SK-N-SH treated with all-trans-retinoic acid at 6 μM for 48 hours (cell line): ENCODE measurements around the gene CD320.

Experiments
- ATAC-seq: fragments of 200-7000 bp; cut with Tn5 transposase; 3 replicates; pipeline ENCODE4 v1.9.1; 2020; ENCODE audit warnings: mild to moderate bottlenecking, moderate library complexity
- BACH2 ChIP-seq: fragments of 250-450 bp; sonication (Bioruptor Pico); IDR thresholded peaks from 2 replicates; pipeline ENCODE4 v1.9.0; 2021; ENCODE audit warnings: mild to moderate bottlenecking, borderline replicate concordance
- CSDC2 ChIP-seq: fragments of 250-450 bp; sonication (Bioruptor Pico); IDR thresholded peaks from 2 replicates; pipeline ENCODE4 v1.5.0; 2020; ENCODE audit warnings: mild to moderate bottlenecking, moderate library complexity
- ESRRG ChIP-seq: fragments of 250-450 bp; sonication (Bioruptor Pico); IDR thresholded peaks from 2 replicates; pipeline ENCODE4 v1.6.1; 2021; ENCODE audit warnings: mild to moderate bottlenecking
- ISL1 ChIP-seq: fragments of 250-450 bp; sonication (Bioruptor Pico); IDR thresholded peaks from 2 replicates; pipeline ENCODE4 v2.1.2; 2022; ENCODE audit warnings: mild to moderate bottlenecking, moderate library complexity
- OSR1 ChIP-seq: fragments of 250-450 bp; sonication (Bioruptor Pico); IDR thresholded peaks from 2 replicates; pipeline ENCODE4 v1.8.0; 2022; ENCODE audit warnings: moderate library complexity, mild to moderate bottlenecking, inconsistent platforms
- PPARA ChIP-seq: fragments of 250-450 bp; sonication (Bioruptor Pico); IDR thresholded peaks from 2 replicates; pipeline ENCODE4 v1.5.0; 2020; ENCODE audit warnings: mild to moderate bottlenecking, borderline replicate concordance
- RARB ChIP-seq: fragments of 250-450 bp; sonication (Bioruptor Pico); IDR thresholded peaks from 2 replicates; pipeline ENCODE4 v1.8.0; 2021; ENCODE audit warnings: mild to moderate bottlenecking, moderate library complexity
- TCF4 ChIP-seq: fragments of 250-450 bp; sonication (Bioruptor Pico); IDR thresholded peaks from 2 replicates; pipeline ENCODE4 v1.8.0; 2021; ENCODE audit warnings: mild to moderate bottlenecking, moderate library complexity, borderline replicate concordance
- TOX ChIP-seq: fragments of 250-450 bp; sonication (Bioruptor Pico); IDR thresholded peaks from 2 replicates; pipeline ENCODE4 v1.8.0; 2021; ENCODE audit warnings: mild to moderate bottlenecking, moderate library complexity, borderline replicate concordance
- ZFP3 ChIP-seq: fragments of 250-450 bp; sonication (Bioruptor Pico); IDR thresholded peaks from 2 replicates; pipeline ENCODE4 v1.5.0; 2020; ENCODE audit warnings: mild to moderate bottlenecking, moderate library complexity
- ZFP30 ChIP-seq: fragments of 450-650 bp; formaldehyde crosslinking; IDR thresholded peaks from 2 replicates; pipeline ENCODE4 v1.5.0; 2022; ENCODE audit warnings: mild to moderate bottlenecking, moderate library complexity
- ZNF565 ChIP-seq: fragments of 450-650 bp; formaldehyde crosslinking; conservative IDR thresholded peaks from 2 replicates; pipeline ENCODE4 v1.5.0; 2020; ENCODE audit warnings: low read depth, mild to moderate bottlenecking, moderate library complexity
- ZNF70 ChIP-seq: fragments of 450-650 bp; formaldehyde crosslinking; IDR thresholded peaks from 2 replicates; pipeline ENCODE4 v1.5.0; 2020; ENCODE audit warnings: mild to moderate bottlenecking, moderate library complexity
- ZNF8 ChIP-seq: fragments of 450-650 bp; formaldehyde crosslinking; IDR thresholded peaks from 2 replicates; pipeline ENCODE4 v1.5.0; 2020; ENCODE audit warnings: mild to moderate bottlenecking, moderate library complexity
- TF ChIP-seq, protein P1 (sequence below): fragments of 250-450 bp; sonication (Bioruptor Pico); IDR thresholded peaks from 2 replicates; pipeline ENCODE4 v1.5.0; 2020; ENCODE audit warnings: mild to moderate bottlenecking, moderate library complexity
- TF ChIP-seq, protein P2 (sequence below): fragments of 250-450 bp; sonication (Bioruptor Pico); IDR thresholded peaks from 2 replicates; pipeline ENCODE4 v1.5.1; 2020; ENCODE audit warnings: low read depth, mild to moderate bottlenecking, moderate library complexity
- TF ChIP-seq, protein P3 (sequence below): fragments of 250-450 bp; sonication (Bioruptor Pico); IDR thresholded peaks from 2 replicates; pipeline ENCODE4 v1.8.0; 2020; ENCODE audit warnings: mild to moderate bottlenecking, moderate library complexity, borderline replicate concordance
- TF ChIP-seq, protein P4 (sequence below): fragments of 250-450 bp; sonication (Bioruptor Pico); IDR thresholded peaks from 2 replicates; pipeline ENCODE4 v1.5.1; 2021; ENCODE audit warnings: mild to moderate bottlenecking, moderate library complexity

CD320 gene

DNA sequence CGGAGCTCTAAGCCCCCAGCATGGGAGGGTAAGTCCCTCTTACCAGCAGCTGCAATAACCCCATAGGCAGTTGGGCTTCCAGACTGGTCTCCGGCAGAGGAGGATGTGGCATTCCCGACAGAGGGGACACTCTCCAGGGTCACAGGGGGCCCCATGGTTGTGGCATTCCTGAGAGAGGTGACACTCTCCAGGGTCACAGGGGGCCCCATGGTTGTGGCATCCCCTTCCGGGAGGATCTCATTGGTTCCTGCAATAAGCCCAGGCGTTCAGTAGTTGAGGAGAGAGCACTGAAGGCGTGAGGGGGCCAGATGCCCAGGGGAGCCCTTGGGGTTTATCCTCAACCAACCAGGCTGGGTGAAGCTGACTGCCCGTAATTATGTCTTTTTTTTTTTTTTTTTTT lies 5.4 kb downstream of the CD320 start (continued):
- TF ChIP-seq, protein P1, sequence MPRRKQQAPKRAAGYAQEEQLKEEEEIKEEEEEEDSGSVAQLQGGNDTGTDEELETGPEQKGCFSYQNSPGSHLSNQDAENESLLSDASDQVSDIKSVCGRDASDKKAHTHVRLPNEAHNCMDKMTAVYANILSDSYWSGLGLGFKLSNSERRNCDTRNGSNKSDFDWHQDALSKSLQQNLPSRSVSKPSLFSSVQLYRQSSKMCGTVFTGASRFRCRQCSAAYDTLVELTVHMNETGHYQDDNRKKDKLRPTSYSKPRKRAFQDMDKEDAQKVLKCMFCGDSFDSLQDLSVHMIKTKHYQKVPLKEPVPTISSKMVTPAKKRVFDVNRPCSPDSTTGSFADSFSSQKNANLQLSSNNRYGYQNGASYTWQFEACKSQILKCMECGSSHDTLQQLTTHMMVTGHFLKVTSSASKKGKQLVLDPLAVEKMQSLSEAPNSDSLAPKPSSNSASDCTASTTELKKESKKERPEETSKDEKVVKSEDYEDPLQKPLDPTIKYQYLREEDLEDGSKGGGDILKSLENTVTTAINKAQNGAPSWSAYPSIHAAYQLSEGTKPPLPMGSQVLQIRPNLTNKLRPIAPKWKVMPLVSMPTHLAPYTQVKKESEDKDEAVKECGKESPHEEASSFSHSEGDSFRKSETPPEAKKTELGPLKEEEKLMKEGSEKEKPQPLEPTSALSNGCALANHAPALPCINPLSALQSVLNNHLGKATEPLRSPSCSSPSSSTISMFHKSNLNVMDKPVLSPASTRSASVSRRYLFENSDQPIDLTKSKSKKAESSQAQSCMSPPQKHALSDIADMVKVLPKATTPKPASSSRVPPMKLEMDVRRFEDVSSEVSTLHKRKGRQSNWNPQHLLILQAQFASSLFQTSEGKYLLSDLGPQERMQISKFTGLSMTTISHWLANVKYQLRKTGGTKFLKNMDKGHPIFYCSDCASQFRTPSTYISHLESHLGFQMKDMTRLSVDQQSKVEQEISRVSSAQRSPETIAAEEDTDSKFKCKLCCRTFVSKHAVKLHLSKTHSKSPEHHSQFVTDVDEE (CRISPR knock-in tag) = no peak
- TF ChIP-seq ZFP3 (CRISPR knock-in tag) (no peak), PPARA (CRISPR knock-in tag) (no peak), ZFP30 (CRISPR knock-in tag) (no peak), OSR1 (CRISPR knock-in tag) (no peak), TCF4 (CRISPR knock-in tag) (no peak)

DNA sequence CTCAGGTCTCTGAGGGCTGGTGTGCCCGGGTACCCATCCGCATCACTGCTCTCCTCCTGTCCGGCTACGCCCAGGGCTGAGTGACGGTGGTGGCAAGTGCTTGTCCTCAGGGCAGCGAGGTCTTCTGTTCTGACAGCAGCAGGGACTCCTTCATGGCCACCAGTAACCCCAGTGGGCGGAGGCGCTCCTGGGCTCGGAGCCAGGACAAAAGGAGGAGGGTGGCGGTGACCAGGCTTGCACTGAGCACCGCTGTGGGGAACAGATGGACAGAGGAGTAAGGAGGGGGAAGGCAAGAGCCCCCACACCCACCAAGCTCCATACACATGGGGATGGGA lies 5.8 kb downstream of the CD320 start:
- TF ChIP-seq BACH2 (CRISPR knock-in tag) = no peak
- TF ChIP-seq, protein P2, sequence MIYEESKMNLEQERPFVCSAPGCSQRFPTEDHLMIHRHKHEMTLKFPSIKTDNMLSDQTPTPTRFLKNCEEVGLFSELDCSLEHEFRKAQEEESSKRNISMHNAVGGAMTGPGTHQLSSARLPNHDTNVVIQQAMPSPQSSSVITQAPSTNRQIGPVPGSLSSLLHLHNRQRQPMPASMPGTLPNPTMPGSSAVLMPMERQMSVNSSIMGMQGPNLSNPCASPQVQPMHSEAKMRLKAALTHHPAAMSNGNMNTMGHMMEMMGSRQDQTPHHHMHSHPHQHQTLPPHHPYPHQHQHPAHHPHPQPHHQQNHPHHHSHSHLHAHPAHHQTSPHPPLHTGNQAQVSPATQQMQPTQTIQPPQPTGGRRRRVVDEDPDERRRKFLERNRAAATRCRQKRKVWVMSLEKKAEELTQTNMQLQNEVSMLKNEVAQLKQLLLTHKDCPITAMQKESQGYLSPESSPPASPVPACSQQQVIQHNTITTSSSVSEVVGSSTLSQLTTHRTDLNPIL = no peak
- no peak for ATAC-seq

DNA sequence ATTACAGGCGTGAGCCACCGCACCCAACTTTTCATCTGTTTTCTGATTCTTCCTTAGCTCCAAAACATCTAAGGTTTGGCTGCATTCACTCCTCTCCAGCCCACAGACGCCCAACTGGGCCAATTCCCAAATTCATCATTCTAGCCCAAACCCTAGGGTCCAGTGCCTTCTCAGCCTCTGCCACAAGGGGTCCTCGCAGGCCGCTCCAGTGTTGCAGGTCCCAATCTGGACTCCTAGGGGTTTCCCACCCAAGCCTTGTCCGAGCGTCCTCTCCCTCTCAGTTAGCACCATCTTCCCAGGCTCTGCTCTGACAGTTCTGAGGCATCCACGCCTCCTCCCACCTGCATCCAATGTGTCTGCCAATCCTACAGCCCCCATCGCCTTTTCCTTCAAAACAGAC lies 16.8 kb downstream of the CD320 start:
- ATAC-seq = peak; percentile 82

DNA sequence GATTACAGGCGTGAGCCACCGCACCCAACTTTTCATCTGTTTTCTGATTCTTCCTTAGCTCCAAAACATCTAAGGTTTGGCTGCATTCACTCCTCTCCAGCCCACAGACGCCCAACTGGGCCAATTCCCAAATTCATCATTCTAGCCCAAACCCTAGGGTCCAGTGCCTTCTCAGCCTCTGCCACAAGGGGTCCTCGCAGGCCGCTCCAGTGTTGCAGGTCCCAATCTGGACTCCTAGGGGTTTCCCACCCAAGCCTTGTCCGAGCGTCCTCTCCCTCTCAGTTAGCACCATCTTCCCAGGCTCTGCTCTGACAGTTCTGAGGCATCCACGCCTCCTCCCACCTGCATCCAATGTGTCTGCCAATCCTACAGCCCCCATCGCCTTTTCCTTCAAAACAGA lies 31.6 kb downstream of the CD320 start:
- peak; percentile 81 for ATAC-seq

DNA sequence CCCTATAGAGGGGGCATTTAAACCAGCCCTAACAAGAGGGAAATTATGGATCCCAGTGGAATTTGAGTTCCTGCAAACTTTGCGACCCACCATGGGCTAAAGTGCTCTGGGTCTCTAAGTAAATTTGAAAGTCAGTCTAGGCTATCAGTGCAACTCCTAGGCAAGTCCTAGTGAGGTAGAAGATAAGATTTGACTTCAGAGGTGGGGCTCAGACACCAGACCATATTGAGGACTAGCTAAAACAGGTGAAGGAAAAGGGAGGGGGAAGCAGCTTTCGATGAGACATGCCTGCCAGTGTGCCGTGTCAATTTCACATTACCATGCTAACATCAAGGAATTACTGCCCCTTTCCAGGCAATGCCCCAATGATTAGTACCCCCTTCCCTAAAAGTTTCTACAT lies 38.4 kb downstream of the CD320 start:
- no peak for ATAC-seq
- TF ChIP-seq, protein P2 = no peak
- TF ChIP-seq ISL1 (CRISPR knock-in tag) (no peak), ZNF8 (no peak), OSR1 (CRISPR knock-in tag) (no peak), CSDC2 (CRISPR knock-in tag) (no peak), ZNF70 (CRISPR knock-in tag) (no peak), ZNF565 (CRISPR knock-in tag) (no peak), ZFP3 (CRISPR knock-in tag) (no peak), TOX (CRISPR knock-in tag) (no peak), RARB (CRISPR knock-in tag) (no peak), TCF4 (CRISPR knock-in tag) (no peak), ESRRG (CRISPR knock-in tag) (no peak), ZFP30 (CRISPR knock-in tag) (no peak), PPARA (CRISPR knock-in tag) (no peak)
- TF ChIP-seq, protein P1 (CRISPR knock-in tag) = no peak
- TF ChIP-seq, protein P3, sequence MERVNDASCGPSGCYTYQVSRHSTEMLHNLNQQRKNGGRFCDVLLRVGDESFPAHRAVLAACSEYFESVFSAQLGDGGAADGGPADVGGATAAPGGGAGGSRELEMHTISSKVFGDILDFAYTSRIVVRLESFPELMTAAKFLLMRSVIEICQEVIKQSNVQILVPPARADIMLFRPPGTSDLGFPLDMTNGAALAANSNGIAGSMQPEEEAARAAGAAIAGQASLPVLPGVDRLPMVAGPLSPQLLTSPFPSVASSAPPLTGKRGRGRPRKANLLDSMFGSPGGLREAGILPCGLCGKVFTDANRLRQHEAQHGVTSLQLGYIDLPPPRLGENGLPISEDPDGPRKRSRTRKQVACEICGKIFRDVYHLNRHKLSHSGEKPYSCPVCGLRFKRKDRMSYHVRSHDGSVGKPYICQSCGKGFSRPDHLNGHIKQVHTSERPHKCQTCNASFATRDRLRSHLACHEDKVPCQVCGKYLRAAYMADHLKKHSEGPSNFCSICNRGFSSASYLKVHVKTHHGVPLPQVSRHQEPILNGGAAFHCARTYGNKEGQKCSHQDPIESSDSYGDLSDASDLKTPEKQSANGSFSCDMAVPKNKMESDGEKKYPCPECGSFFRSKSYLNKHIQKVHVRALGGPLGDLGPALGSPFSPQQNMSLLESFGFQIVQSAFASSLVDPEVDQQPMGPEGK (CRISPR knock-in tag) = no peak
- TF ChIP-seq, protein P4, sequence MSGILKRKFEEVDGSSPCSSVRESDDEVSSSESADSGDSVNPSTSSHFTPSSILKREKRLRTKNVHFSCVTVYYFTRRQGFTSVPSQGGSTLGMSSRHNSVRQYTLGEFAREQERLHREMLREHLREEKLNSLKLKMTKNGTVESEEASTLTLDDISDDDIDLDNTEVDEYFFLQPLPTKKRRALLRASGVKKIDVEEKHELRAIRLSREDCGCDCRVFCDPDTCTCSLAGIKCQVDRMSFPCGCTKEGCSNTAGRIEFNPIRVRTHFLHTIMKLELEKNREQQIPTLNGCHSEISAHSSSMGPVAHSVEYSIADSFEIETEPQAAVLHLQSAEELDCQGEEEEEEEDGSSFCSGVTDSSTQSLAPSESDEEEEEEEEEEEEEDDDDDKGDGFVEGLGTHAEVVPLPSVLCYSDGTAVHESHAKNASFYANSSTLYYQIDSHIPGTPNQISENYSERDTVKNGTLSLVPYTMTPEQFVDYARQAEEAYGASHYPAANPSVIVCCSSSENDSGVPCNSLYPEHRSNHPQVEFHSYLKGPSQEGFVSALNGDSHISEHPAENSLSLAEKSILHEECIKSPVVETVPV (CRISPR knock-in tag) = no peak
